Esophagus squamous epithelium (tissue), 4 donors: ENCODE measurements around the gene SMIM41.

Experiments
- POLR2A ChIP-seq, 4 donors: fragments of 450-650 bp; IDR thresholded peaks; one replicate each; pipeline ENCODE4 v1.6.1; 2017; ENCODE audit warnings: antibody characterized with exemption in 4 of 4, mild to moderate bottlenecking in 4 of 4, moderate library complexity in 3 of 4
- TF ChIP-seq, protein P1 (sequence below), 6 experiments: fragments of 450-650 bp in 4 of 6; fragments of 200-600 bp in 2 of 6; sonication (generic) in 2 of 6; IDR thresholded peaks; one replicate each; pipeline ENCODE4 v1.5.1; 2016 to 2019; ENCODE audit warnings: antibody characterized with exemption in 6 of 6, mild to moderate bottlenecking in 4 of 6, moderate library complexity in 4 of 6

DNA sequence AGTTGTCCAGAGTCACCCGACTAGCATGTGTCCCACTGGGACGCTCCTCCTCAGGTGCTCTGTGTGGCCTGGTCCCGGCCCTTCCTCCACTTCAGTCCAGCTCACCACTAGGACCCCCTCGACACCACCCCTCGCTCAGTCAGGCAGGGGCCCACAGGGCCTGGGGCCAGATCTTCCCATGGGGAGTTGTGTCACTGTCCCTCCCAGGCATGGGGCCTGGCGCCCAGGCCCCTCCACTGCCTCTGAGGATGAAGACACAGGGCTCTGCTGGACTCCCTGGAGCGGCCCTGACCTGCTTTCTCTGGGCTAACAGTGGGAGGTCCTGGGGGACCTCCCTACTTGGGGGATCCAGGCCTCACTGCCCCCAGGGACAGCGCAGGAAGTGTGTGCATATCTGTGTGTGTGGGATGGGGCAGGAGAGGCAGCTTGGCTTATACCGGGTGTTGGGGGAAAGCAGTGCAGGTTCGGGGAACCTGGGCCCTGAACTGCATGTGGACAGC is 68.5 kb downstream of the SMIM41 start:
- TF ChIP-seq, protein P1, sequence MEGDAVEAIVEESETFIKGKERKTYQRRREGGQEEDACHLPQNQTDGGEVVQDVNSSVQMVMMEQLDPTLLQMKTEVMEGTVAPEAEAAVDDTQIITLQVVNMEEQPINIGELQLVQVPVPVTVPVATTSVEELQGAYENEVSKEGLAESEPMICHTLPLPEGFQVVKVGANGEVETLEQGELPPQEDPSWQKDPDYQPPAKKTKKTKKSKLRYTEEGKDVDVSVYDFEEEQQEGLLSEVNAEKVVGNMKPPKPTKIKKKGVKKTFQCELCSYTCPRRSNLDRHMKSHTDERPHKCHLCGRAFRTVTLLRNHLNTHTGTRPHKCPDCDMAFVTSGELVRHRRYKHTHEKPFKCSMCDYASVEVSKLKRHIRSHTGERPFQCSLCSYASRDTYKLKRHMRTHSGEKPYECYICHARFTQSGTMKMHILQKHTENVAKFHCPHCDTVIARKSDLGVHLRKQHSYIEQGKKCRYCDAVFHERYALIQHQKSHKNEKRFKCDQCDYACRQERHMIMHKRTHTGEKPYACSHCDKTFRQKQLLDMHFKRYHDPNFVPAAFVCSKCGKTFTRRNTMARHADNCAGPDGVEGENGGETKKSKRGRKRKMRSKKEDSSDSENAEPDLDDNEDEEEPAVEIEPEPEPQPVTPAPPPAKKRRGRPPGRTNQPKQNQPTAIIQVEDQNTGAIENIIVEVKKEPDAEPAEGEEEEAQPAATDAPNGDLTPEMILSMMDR (IDR thresholded peaks at IDR 0.05): no peak
- no peak for TF ChIP-seq POLR2A (IDR thresholded peaks at IDR 0.05)
